WERI-Rb-1 (cell line): Measurements from ENCODE around the gene NPRL2.

Experiments used
- DNase-seq: peaks from one replicate; pipeline ENCODE4 v3.0.0-alpha.2; 2020
- H3K27ac ChIP-seq: fragments of 250-450 bp; sonication (Bioruptor Pico); 2 replicates; pipeline ENCODE4 v1.5.1; 2020; ENCODE audit warnings: mild to moderate bottlenecking, moderate library complexity
- H3K27me3 ChIP-seq: fragments of 250-450 bp; sonication (Bioruptor Pico); 2 replicates; pipeline ENCODE4 v1.5.1; 2021; ENCODE audit warnings: mild to moderate bottlenecking, low read depth, moderate library complexity; ENCODE audit not compliant: insufficient read depth, severe bottlenecking
- H3K36me3 ChIP-seq: fragments of 250-450 bp; sonication (Bioruptor Pico); 2 replicates; pipeline ENCODE4 v1.5.1; 2020; ENCODE audit warnings: mild to moderate bottlenecking, moderate library complexity
- H3K4me3 ChIP-seq: 2 replicates; pipeline ENCODE4 v1.5.1; 2011; ENCODE audit warnings: low read depth, mild to moderate bottlenecking, control low read depth, low read length
- H3K9me3 ChIP-seq: fragments of 250-450 bp; sonication (Bioruptor Pico); 2 replicates; pipeline ENCODE4 v1.5.1; 2021; ENCODE audit warnings: mild to moderate bottlenecking, moderate library complexity; ENCODE audit not compliant: severe bottlenecking
- TF ChIP-seq, protein P1 (sequence below): IDR thresholded peaks from 2 replicates; pipeline ENCODE4 v1.5.1; 2011; ENCODE audit warnings: low read depth, mild to moderate bottlenecking, control low read depth, inconsistent platforms, low read length

Gene NPRL2

DNA sequence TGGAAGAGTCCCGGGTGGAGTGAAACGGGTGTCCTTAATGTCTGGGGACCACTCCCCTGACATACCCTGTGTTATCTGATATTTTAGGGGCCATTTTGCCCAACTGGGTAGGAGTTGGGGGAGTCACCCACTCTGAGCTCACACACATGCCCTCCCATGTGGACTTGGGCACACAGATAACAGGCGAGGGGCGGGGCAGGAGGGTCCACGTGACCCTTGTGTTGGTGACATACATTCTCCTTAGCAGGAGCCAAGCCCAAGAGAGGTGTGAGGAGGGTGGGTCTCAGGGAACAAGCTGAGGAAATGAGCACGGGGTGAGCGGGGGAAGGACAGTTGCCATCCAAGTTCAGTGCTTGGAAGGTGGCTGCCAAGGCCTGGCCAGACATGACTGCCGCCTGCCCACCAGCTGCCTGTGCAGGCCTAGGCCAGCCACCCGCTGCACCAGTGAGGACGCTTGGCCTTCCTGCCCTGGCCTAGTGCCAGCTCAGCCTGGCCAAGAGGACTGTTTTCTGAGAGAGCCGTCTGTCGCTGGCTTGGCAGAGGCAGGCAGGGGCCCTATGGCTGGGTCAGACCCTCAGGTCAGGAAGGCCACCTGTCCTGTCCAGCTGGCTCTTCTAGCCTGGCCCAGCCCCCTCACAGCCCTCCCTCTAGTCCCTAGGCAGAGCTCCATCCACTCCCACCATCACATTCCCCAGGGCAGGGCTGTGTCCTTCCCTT lies 40.1 kb upstream of the NPRL2 start:
- H3K9me3 ChIP-seq = no peaks in the 10 kb centered on the region
- no peaks in the 10 kb centered on the region for H3K36me3 ChIP-seq
- H3K4me3 ChIP-seq = no peak overlapping the region
- TF ChIP-seq, protein P1, sequence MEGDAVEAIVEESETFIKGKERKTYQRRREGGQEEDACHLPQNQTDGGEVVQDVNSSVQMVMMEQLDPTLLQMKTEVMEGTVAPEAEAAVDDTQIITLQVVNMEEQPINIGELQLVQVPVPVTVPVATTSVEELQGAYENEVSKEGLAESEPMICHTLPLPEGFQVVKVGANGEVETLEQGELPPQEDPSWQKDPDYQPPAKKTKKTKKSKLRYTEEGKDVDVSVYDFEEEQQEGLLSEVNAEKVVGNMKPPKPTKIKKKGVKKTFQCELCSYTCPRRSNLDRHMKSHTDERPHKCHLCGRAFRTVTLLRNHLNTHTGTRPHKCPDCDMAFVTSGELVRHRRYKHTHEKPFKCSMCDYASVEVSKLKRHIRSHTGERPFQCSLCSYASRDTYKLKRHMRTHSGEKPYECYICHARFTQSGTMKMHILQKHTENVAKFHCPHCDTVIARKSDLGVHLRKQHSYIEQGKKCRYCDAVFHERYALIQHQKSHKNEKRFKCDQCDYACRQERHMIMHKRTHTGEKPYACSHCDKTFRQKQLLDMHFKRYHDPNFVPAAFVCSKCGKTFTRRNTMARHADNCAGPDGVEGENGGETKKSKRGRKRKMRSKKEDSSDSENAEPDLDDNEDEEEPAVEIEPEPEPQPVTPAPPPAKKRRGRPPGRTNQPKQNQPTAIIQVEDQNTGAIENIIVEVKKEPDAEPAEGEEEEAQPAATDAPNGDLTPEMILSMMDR = no peak
- no peaks in the 10 kb centered on the region for H3K27me3 ChIP-seq
- peak; percentile 39 for DNase-seq
- H3K27ac ChIP-seq = peak overlapping the region; percentile 48

- DNase-seq = no peak
- H3K4me3 ChIP-seq = no peak overlapping the region
- H3K27ac ChIP-seq = no peak overlapping the region
- H3K27me3 ChIP-seq = no peaks in the 10 kb centered on the region
- H3K9me3 ChIP-seq = no peaks in the 10 kb centered on the region
- no peaks in the 10 kb centered on the region for H3K36me3 ChIP-seq
- TF ChIP-seq, protein P1 = no peak
Observed at GRCh38 chr3:50389414-50389767, 38.8 kb upstream of the NPRL2 start.

DNA sequence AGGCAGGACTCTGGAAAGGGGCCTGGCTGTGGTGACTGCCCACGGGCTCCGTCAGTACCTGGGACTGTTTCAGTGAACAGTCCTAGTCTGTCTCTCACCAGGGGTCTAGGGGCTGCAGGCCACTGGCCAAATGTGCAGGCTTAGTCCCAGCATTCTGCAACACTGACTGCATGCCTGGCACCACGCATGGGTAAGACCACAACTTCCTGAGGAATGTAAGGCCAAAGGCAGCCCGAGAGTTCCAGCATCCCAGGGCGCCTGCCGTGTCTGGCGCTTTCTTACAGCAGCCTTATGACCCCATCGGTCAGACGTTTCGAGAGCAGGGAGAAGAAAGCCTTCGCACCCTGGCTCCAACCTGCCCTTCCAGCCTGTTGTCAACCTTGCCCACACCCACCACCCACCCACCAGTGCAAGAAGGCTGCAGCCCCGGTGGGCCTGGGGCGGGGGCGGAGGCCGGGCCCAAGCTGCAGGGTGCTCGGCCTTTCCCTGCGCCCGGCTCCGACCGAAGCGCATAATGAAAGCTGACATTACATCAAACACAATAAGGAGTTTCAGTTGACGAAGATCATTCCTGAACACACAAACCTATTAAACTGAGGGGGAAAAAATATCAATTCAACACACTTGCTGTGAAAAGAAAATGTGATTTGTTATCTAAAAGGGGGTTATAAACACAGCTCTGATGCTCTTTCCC lies 38.3 kb upstream of the NPRL2 start:
- H3K4me3 ChIP-seq = no peak overlapping the region
- H3K9me3 ChIP-seq = no peaks in the 10 kb centered on the region
- H3K27me3 ChIP-seq = no peaks in the 10 kb centered on the region
- H3K36me3 ChIP-seq = no peaks in the 10 kb centered on the region
- H3K27ac ChIP-seq = peak overlapping the region; percentile 58
- no peak for DNase-seq
- TF ChIP-seq, protein P1 = no peak

DNA sequence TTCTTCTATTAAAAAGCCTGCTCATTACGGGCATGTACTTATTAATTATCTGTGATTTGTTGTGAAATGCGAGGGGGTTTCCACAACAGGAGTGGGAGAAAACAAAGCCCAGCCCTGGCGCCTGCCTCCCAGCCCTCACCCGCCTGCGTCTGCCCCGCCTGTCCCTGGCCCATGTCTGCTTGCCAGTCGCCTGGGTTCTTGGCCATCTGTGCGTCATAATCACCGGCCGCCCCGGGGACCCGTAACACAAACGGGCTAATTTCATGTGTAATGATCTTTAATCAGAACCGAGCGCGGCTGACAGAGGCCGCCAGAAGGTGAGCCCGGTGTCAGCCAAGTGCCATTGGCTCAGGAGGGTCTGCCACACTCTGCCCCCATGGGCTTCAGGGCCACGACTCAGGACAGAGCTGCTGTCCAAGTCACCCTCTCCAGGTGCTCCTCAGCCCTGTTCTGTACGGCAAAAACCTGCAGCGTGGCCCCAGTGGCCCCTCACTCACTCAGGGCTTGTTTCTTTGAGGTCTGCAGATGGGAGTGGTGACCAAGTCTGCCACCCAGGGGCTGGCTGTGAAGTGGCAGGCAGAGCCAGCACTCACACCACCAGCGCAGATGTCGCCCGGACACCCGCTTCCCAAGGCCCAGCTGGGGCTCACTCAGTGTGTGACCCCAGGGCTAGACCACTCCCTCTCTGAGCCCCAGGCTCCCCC lies 37.6 kb upstream of the NPRL2 start:
- Histone ChIP-seq H3K9me3 (no peaks in the 10 kb centered on the region), H3K4me3 (no peak overlapping the region), H3K27ac (peak overlapping the region; percentile 58), H3K36me3 (no peaks in the 10 kb centered on the region), H3K27me3 (no peaks in the 10 kb centered on the region)
- TF ChIP-seq, protein P1 = peak; percentile 90
- DNase-seq = peak; percentile 81

GRCh38 chr3:50385754-50386153 lies 35.2 kb upstream of the NPRL2 start:
- TF ChIP-seq, protein P1 = no peak
- no peaks in the 10 kb centered on the region for H3K36me3 ChIP-seq
- H3K27ac ChIP-seq = no peak overlapping the region
- H3K9me3 ChIP-seq = no peaks in the 10 kb centered on the region
- DNase-seq = no peak
- H3K4me3 ChIP-seq = no peak overlapping the region
- no peaks in the 10 kb centered on the region for H3K27me3 ChIP-seq
